Erythroblast (primary cell): ENCODE measurements around the gene BTN1A1.

Source experiments
- GATA1 ChIP-seq: IDR thresholded peaks from 2 replicates; pipeline ENCODE4 v1.6.1; 2011; ENCODE audit warnings: low read depth, mild to moderate bottlenecking, control low read depth, low read length, moderate library complexity
- POLR2A ChIP-seq: IDR thresholded peaks from 2 replicates; pipeline ENCODE4 v1.6.1; 2011; ENCODE audit warnings: mild to moderate bottlenecking, low read length

DNA sequence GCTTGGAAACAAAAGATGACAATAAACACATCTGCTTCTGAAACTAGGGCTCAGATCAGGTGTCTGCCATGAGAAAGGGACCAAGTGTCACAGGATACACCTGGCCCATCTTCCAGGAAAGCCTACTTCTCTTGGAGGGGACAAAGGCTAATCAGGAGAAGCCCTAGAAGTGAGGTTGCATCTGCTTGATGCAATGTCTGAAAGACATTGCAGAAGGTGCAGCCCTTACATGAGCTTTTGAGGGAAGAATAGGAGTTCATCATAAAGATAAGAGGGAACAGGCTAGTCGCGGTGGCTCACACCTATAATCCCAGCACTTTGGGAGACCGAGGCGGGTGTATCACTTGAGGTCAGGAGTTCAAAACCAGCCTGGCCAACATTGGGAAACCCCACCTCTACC is 2.5 kb upstream of the BTN1A1 start:
- TF ChIP-seq POLR2A (no peak), GATA1 (no peak)
